Measurements from ENCODE around the gene MED26.

Gene MED26

GRCh38 chr19:16531380-16531669 is 96.7 kb downstream of the MED26 start:
- no peak for DNase-seq

GRCh38 chr19:16530540-16531379 is 97.2 kb downstream of the MED26 start:
- no peak for DNase-seq

GRCh38 chr19:16529466-16530144 is 98.4 kb downstream of the MED26 start:
- no peak for DNase-seq

- DNase-seq = no peak
These were observed 100.0 kb downstream of the MED26 start for GRCh38 chr19:16527971-16528521.

- no peak for DNase-seq
These were observed 100.6 kb downstream of the MED26 start for GRCh38 chr19:16527334-16527935.

GRCh38 chr19:16525751-16526481 is 102.1 kb downstream of the MED26 start:
- DNase-seq = no peak

- no peak for DNase-seq
These were observed 102.8 kb downstream of the MED26 start for GRCh38 chr19:16524991-16525734.
